T-helper 9 cell (primary cell): ENCODE measurements around the gene ATAD1.
"Not testable (repeated sequence)": the region's sequence is repeated elsewhere in the genome, so short reads cannot be mapped to it uniquely, and the experiment has no call there.

Source experiments
- DNase-seq: peaks from one replicate; pipeline ENCODE4 v3.0.0-alpha.2; 2020

The ATAD1 gene

GRCh38 chr10:87846023-87846422 lies 28.0 kb upstream of the ATAD1 start:
- no peak for DNase-seq

- no peak for DNase-seq
Observed at GRCh38 chr10:87845624-87845998, 27.6 kb upstream of the ATAD1 start.

GRCh38 chr10:87844837-87845623 lies 27.0 kb upstream of the ATAD1 start:
- no peak for DNase-seq

GRCh38 chr10:87843714-87844113 lies 25.7 kb upstream of the ATAD1 start:
- no peak for DNase-seq

GRCh38 chr10:87842776-87843497 lies 24.9 kb upstream of the ATAD1 start:
- no peak for DNase-seq

GRCh38 chr10:87842220-87842641 lies 24.2 kb upstream of the ATAD1 start:
- no peak for DNase-seq

GRCh38 chr10:87841186-87841585 lies 23.2 kb upstream of the ATAD1 start:
- DNase-seq, result no peak

- no peak for DNase-seq
Observed at GRCh38 chr10:87838650-87839049, 20.6 kb upstream of the ATAD1 start.

- DNase-seq, result no peak
Observed at GRCh38 chr10:87837445-87837844, 19.4 kb upstream of the ATAD1 start.

- DNase-seq, result no peak
Observed at GRCh38 chr10:87836098-87836497, 18.1 kb upstream of the ATAD1 start.

- DNase-seq, result no peak
Observed at GRCh38 chr10:87829986-87830729, 12.1 kb upstream of the ATAD1 start.

GRCh38 chr10:87829051-87829450 lies 11.0 kb upstream of the ATAD1 start:
- not testable (repeated sequence) for DNase-seq

GRCh38 chr10:87827681-87828080 lies 9.7 kb upstream of the ATAD1 start:
- DNase-seq, result no peak

- no peak for DNase-seq
Observed at GRCh38 chr10:87826653-87827052, 8.6 kb upstream of the ATAD1 start.

GRCh38 chr10:87819289-87819585 lies 1.2 kb upstream of the ATAD1 start:
- no peak for DNase-seq

- peak; percentile 52 for DNase-seq
Observed at GRCh38 chr10:87818505-87819288, 671 bp upstream of the ATAD1 start.

GRCh38 chr10:87816898-87817608 lies 973 bp downstream of the ATAD1 start:
- DNase-seq, result no peak

GRCh38 chr10:87816163-87816897 lies 1.7 kb downstream of the ATAD1 start:
- DNase-seq, result no peak

GRCh38 chr10:87804939-87805569 lies 13.0 kb downstream of the ATAD1 start:
- DNase-seq, result no peak

GRCh38 chr10:87803831-87804230 lies 14.2 kb downstream of the ATAD1 start:
- DNase-seq, result no peak

GRCh38 chr10:87803328-87803727 lies 14.7 kb downstream of the ATAD1 start:
- no peak for DNase-seq
